Skeletal muscle satellite cell (primary cell): Measurements from ENCODE around the gene TSPEAR.
"Not testable (repeated sequence)": the region's sequence is repeated elsewhere in the genome, so short reads cannot be mapped to it uniquely, and the experiment has no call there.

Experiments used
- H3K27me3 ChIP-seq: 2 replicates; pipeline ENCODE4 v1.7.0; 2013; ENCODE audit warnings: low read length; ENCODE audit not compliant: control insufficient read depth, insufficient read depth
- H3K36me3 ChIP-seq: 2 replicates; pipeline ENCODE4 v1.7.0; 2013; ENCODE audit warnings: mild to moderate bottlenecking, control low read depth, low read length; ENCODE audit not compliant: insufficient read depth
- H3K4me1 ChIP-seq: 2 replicates; pipeline ENCODE4 v1.7.0; 2013; ENCODE audit warnings: low read length; ENCODE audit not compliant: control insufficient read depth, insufficient read depth
- H3K4me2 ChIP-seq: 2 replicates; pipeline ENCODE4 v1.7.0; 2013; ENCODE audit warnings: mild to moderate bottlenecking, low read length
- H3K4me3 ChIP-seq: 2 replicates; pipeline ENCODE4 v1.7.0; 2013; ENCODE audit warnings: low read length
- H3K9ac ChIP-seq: 2 replicates; pipeline ENCODE4 v1.7.0; 2013; ENCODE audit warnings: mild to moderate bottlenecking, low read depth, low read length, moderate library complexity
- H3K9me3 ChIP-seq: replicated peaks from 2 replicates; pipeline ENCODE4 v1.7.0; 2013; ENCODE audit warnings: mild to moderate bottlenecking, control low read depth, low read length

The TSPEAR gene

DNA sequence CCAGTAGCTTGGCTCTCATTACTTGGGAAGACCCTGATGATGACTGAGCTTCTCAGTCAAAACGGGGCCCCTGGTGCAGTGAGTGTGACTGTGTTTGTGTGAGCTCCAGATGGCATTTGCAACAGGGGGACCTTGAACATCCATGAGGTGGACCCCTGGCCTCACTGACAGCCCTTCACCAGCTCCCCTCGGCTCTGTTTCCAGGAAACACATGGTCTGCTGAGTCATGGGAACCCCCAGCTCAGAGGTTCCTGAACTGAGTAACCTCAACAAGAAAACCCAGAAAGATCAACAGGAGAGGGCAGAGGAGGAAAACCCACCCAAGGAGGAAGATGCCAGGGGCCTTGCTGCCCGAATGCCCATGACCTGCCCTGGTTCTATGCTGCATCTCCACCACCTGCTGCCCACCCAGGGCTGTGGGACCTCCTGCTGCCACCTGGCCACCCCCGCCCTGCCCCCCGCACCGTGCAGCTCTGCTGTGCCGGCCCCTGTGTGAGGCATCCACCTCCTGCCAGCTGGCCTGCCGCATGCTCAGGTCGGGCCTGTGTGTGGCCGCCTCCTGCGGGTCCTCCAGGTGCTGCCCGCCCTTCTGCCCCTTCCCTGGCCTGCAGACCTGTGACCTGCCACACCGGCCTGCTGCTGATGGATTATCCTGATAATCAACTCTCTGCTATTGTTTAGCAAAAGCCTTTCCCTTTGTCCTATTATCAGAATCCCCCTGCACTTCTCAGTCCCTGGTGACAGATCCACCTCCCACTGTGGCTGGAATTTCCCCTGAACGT, 25.2 kb downstream of the TSPEAR start:
- Histone ChIP-seq H3K4me3 (no peak overlapping the region), H3K9me3 (no peaks in the 10 kb centered on the region), H3K27me3 (peaks cover 74% of the 10 kb centered on the region), H3K4me2 (no peak overlapping the region), H3K9ac (no peak overlapping the region), H3K36me3 (no peaks in the 10 kb centered on the region), H3K4me1 (no peaks in the 10 kb centered on the region)

DNA sequence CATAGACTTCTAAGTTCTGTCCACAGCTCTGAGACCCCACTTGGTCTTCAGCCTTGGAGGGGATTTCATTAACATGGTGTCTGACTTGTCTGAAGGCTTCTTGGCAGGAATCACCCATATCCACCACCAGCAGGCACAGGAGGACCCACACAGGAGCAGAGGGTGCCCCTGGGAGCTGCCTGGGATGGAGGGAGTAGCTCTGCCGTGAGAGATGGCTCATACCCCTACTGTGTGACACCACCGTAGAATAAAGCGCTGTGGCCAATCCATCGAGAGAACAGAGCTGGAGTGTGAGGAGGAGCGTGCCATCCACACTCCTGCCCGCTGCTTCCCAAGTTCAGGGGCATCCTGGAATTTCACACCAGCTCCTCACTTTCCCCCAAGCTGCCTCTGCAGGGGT, 26.3 kb downstream of the TSPEAR start:
- H3K36me3 ChIP-seq, H3K4me1 ChIP-seq, H3K9ac ChIP-seq, H3K9me3 ChIP-seq, H3K4me3 ChIP-seq, H3K4me2 ChIP-seq: not testable (repeated sequence)
- H3K27me3 ChIP-seq = peaks cover 76% of the 10 kb centered on the region

DNA sequence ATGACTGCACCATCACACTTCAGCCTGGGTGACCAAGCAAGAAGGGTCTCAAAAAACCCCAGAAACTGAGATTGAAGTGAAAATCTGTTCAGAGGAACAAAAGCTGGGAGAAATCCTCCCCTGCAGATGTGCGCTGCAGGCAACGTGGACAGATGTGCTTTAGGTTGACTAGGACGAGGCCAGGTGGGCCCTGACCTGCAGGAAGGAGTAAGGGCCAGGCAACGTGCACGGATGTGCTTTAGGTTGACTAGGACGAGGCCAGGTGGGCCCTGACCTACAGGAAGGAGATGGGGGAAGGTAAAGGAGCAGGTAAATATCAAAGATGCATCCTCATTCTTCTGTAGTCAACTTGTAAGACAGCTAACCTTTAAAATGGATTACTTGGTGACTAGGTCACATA, 26.9 kb downstream of the TSPEAR start:
- H3K4me2 ChIP-seq = no peak overlapping the region
- no peak overlapping the region for H3K9ac ChIP-seq
- no peak overlapping the region for H3K4me3 ChIP-seq
- no peaks in the 10 kb centered on the region for H3K9me3 ChIP-seq
- H3K27me3 ChIP-seq = peaks cover 77% of the 10 kb centered on the region
- no peaks in the 10 kb centered on the region for H3K4me1 ChIP-seq
- H3K36me3 ChIP-seq = no peaks in the 10 kb centered on the region

DNA sequence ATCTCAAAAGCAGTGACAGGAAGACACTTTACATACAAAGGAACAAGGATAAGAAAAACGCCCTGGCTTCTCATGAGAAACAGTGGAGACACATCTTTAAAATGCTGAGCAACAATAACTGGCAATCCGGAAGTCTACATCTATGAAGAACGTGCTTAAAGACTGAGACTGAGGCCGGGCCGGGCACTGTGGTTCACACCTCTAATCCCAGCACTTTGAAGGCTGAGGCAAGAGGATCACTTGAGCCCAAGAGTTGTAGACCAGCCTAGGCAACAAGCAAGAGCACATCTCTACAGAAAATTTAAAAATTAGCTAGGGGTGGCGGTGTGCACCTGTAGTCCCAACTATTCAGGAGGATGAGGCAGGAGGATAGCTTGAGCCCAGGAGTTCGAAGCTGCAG, 27.3 kb downstream of the TSPEAR start:
- no peak overlapping the region for H3K4me3 ChIP-seq
- H3K4me2 ChIP-seq = no peak overlapping the region
- H3K9ac ChIP-seq = no peak overlapping the region
- H3K27me3 ChIP-seq = peaks cover 79% of the 10 kb centered on the region
- H3K4me1 ChIP-seq = no peaks in the 10 kb centered on the region
- H3K36me3 ChIP-seq = no peaks in the 10 kb centered on the region
- no peaks in the 10 kb centered on the region for H3K9me3 ChIP-seq

DNA sequence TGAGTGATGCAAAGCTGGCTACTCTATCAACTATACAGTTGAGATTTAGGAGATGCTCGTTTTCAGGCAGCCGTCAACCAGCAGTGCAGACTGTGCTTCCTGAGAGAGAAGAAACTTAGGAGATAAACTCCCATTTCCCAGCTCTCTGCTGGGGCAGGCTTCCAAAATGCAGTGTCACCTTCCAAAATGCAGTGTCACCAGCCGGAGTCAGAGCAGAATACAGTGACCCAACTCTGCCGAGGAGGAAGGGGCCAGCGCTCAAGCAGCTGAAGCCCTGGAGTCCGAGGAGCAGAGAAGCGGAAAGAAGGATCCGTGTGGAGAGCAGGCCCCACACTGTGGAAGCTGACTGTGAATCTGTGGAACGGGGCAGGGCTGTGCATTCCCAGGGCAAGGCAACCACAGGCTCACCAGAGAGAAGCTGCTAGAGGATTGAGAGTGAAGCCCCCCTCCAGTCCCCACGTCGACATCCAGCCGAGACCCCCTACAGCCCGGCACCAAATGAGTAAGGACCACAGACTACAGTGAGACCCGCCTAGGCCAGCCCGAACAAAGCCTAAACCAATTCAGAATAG, 28.7 kb downstream of the TSPEAR start:
- H3K4me1 ChIP-seq = no peaks in the 10 kb centered on the region
- H3K9ac ChIP-seq = no peak overlapping the region
- H3K36me3 ChIP-seq = no peaks in the 10 kb centered on the region
- no peak overlapping the region for H3K4me3 ChIP-seq
- peaks cover 68% of the 10 kb centered on the region for H3K27me3 ChIP-seq
- no peak overlapping the region for H3K4me2 ChIP-seq
- H3K9me3 ChIP-seq = no peaks in the 10 kb centered on the region

DNA sequence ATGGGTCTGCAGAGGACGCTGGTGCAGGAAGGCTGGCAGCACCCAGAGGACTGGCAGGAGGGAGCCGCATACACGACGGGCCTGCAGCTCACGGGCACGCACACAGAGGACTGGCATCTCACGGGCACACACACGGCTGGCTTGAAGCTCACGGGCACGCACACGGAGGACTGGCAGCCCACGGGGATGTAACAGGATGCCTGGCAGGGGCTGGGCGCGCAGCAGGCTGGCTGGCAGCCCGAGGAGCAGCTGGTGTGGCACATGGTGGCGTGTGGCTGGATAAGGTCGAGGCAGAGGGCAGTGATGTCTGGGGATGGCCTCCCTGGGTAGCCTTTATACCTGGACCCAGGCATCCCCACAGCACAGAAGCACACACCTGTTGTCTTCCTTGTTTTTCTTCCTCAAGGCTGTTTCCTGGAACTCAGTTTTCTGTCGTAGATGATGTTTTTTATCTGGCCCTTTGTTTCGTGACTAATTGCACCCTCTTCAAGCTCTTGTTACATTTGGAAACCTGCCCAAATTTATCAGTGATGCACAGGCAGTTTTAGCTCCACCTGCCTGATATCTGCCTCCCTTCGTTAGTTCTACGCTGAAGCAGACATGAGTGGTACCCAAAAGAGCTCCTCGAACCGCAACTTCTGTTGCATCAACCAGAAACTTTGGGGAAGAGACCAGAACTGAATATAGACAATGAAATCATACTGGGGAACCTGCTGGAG, 29.4 kb downstream of the TSPEAR start, which contains the start of gene KRTAP12-1:
Gene KRTAP12-1, minus strand, starts transcription at position 303 of the 719 bp plus-strand sequence. Its CDS starts 40 bp downstream, at position 263.
- Histone ChIP-seq H3K4me3 (no peak within 1 kb of the TSS), H3K9ac (no peak within 1 kb of the TSS), H3K36me3 (no peaks in the 10 kb centered on the region), H3K4me2 (no peak within 1 kb of the TSS), H3K9me3 (no peaks in the 10 kb centered on the region), H3K27me3 (peaks cover 68% of the 10 kb centered on the region), H3K4me1 (no peaks in the 10 kb centered on the region)

DNA sequence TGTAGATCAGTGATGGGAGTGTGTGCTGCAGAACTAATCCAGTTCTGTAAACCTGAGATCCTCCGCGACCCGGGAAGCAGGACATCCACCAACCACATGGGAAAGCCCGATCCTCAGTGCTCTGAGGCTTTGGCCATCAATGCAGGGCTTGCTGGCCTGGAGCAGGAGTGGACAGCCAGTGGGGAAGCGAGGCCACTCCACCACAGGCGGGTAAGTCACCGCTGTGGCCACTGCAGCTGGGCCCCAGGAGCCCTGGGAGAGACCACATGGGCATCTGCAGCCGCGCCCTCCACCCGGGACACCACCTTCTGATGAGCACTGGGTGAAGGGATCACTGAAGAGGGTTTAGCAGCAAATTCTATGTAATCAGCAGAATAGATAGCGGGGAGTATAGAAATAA, 30.2 kb downstream of the TSPEAR start:
- Histone ChIP-seq H3K9me3 (no peaks in the 10 kb centered on the region), H3K4me3 (no peak overlapping the region), H3K4me1 (no peaks in the 10 kb centered on the region), H3K9ac (no peak overlapping the region), H3K27me3 (peaks cover 68% of the 10 kb centered on the region), H3K4me2 (no peak overlapping the region), H3K36me3 (no peaks in the 10 kb centered on the region)

- Histone ChIP-seq H3K36me3 (no peaks in the 10 kb centered on the region), H3K9ac (no peak overlapping the region), H3K4me2 (no peak overlapping the region), H3K9me3 (no peaks in the 10 kb centered on the region), H3K4me1 (no peaks in the 10 kb centered on the region), H3K27me3 (peaks cover 61% of the 10 kb centered on the region), H3K4me3 (no peak overlapping the region)
Observed at GRCh38 chr21:44677881-44678280, 33.5 kb downstream of the TSPEAR start.

GRCh38 chr21:44671911-44672310, 39.5 kb downstream of the TSPEAR start:
- Histone ChIP-seq H3K27me3 (peaks cover 26% of the 10 kb centered on the region), H3K36me3 (no peaks in the 10 kb centered on the region), H3K4me3 (no peak overlapping the region), H3K9me3 (no peaks in the 10 kb centered on the region), H3K4me1 (no peaks in the 10 kb centered on the region), H3K9ac (no peak overlapping the region), H3K4me2 (no peak overlapping the region)

DNA sequence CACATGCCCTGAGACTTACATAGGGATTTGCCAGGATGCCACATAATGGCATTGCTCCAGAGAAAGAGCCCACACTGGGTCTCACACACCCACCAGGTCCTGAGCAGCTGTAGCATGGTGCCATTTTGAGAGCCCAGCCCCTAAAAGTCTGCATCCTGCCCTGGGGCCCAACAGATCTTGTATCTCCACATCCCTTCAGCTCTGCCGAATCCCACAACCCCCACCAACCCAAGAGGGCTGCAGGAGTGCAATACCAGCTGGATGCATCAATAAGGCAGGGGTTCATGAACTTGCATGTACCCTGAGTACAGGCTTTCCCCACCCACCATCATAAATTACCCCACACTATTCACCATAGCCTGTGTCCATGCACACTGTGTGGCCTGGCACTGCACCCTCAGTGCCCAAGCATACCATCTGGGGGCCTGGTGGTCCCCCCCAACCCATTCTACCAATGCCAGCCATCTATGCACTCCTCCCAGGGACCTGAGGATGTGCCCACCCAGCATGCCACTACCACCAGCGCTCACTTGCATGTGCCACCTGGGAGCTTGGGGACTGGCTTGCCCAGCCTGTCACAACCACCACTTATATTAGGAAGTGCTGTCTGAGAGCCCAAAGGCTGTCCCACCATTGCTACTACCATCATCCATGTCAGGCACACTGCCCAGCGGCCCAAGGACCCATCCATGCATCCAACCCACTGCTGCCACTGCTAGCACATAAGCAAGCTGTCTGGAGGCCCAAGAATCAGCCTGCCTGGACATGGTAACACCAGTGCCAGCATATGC, 40.5 kb downstream of the TSPEAR start:
- H3K9ac ChIP-seq = no peak overlapping the region

DNA sequence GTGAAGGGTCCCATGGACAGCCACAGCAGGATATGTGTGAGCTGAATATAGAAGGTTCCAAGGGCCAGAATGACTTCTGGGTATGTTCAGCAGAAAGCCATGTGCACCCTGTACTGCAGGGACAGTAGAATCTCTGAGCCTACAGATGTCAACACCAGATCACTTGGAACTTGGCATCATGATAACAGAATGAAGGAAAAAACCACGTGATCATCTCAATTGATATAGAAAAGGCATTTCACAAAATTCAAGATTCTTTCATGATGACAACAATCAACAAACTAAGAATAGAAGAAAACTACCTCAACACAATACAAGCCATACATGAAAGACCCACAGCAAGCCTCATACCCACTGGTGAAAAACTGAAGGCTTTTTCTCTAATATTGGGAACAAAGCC, 43.8 kb downstream of the TSPEAR start:
- no peak overlapping the region for H3K9ac ChIP-seq
- no peak overlapping the region for H3K4me3 ChIP-seq
- peaks cover 12% of the 10 kb centered on the region for H3K27me3 ChIP-seq
- no peaks in the 10 kb centered on the region for H3K36me3 ChIP-seq
- no peaks in the 10 kb centered on the region for H3K4me1 ChIP-seq
- H3K4me2 ChIP-seq = no peak overlapping the region
- H3K9me3 ChIP-seq = no peaks in the 10 kb centered on the region

More for the DNA sequence above, 40.5 kb downstream of the TSPEAR start:
- Histone ChIP-seq H3K4me2 (no peak overlapping the region), H3K27me3 (peaks cover 16% of the 10 kb centered on the region), H3K36me3 (no peaks in the 10 kb centered on the region), H3K4me3 (no peak overlapping the region), H3K4me1 (no peaks in the 10 kb centered on the region), H3K9me3 (no peaks in the 10 kb centered on the region)
